Measurements from ENCODE around the gene NBEAL1.

DNA sequence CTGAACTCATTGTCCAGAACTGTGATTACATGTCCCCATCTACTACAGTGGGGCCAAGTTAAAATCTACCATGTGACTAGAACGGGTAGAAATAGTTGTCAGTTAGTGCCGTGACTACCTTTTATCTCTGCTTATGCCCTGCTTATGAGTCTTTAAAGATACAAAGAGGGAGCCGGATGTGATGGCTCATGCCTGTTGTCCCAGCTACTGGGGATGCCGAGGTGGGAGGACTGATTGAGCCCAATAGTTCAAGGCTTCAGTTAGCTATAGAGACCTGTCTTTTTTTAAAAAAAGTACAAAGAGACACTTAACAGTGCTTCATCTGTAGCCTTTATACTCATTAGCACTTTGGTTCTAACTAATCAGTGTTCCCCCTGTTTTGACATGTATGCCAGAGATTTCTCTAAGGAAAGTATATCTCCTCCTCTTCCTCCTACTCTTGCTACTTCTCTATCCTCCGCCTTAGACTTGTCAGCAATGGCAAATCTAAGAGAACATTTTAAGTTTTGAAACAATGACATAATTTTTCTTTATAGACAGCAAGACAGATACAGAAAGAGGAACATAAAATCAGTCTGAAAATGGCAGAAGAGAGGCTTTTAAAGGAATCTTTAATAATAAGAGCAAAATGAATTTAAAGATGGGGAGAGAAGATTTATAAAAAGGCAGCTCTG, 45.0 kb downstream of the NBEAL1 start:
- TF ChIP-seq LEF1 (IDR thresholded peaks at IDR 0.05; ENCODE audit: borderline replicate concordance) (no peak), NFRKB (IDR thresholded peaks at IDR 0.05) (no peak), FOXK2 (IDR thresholded peaks at IDR 0.05) (no peak), SUZ12 (IDR thresholded peaks at IDR 0.05) (no peak), FOXM1 (IDR thresholded peaks at IDR 0.05; ENCODE audit: borderline replicate concordance) (no peak), ELF4 (IDR thresholded peaks at IDR 0.05) (no peak), SP1 (IDR thresholded peaks at IDR 0.05) (no peak), PKNOX1 (IDR thresholded peaks at IDR 0.05) (no peak), FOXA1 (IDR thresholded peaks at IDR 0.05) (no peak), CTBP1 (IDR thresholded peaks at IDR 0.05; ENCODE audit: borderline replicate concordance) (no peak)
